HUES64 (cell line): ENCODE data around the gene RNF7.
A peak's percentile ranks its signal among the peaks of the same experiment; 100 is the strongest.

Experiments used
- H3K27ac ChIP-seq: 2 replicates; pipeline ENCODE4 v1.7.0; 2013; ENCODE audit warnings: low read depth, low read length, inconsistent platforms
- H3K27me3 ChIP-seq: 2 replicates; pipeline ENCODE4 v1.6.1; 2013; ENCODE audit warnings: mild to moderate bottlenecking, low read length; ENCODE audit not compliant: insufficient read depth
- H3K36me3 ChIP-seq: 2 replicates; pipeline ENCODE4 v1.6.1; 2013; ENCODE audit warnings: mild to moderate bottlenecking, low read length; ENCODE audit not compliant: insufficient read depth
- H3K4me1 ChIP-seq: 2 replicates; pipeline ENCODE4 v1.6.1; 2013; ENCODE audit warnings: mild to moderate bottlenecking, low read length, moderate library complexity; ENCODE audit not compliant: insufficient read depth
- H3K4me3 ChIP-seq: 2 replicates; pipeline ENCODE4 v1.5.1; 2013; ENCODE audit warnings: mild to moderate bottlenecking, low read length, moderate library complexity
- H3K9ac ChIP-seq: 2 replicates; pipeline ENCODE4 v1.6.1; 2013; ENCODE audit warnings: mild to moderate bottlenecking, low read depth, low read length
- H3K9me3 ChIP-seq: 2 replicates; pipeline ENCODE4 v1.6.1; 2013; ENCODE audit warnings: low read depth, low read length; ENCODE audit not compliant: insufficient read depth
- WGBS: fragments of 150-250, 120-280 bp; methylation state at CpG from one replicate; pipeline ENCODE4 v1.1.7; 2013; ENCODE audit warnings: missing lambda C conversion rate; 5-methylcytosine and 5-hydroxymethylcytosine counted together

The RNF7 gene

DNA sequence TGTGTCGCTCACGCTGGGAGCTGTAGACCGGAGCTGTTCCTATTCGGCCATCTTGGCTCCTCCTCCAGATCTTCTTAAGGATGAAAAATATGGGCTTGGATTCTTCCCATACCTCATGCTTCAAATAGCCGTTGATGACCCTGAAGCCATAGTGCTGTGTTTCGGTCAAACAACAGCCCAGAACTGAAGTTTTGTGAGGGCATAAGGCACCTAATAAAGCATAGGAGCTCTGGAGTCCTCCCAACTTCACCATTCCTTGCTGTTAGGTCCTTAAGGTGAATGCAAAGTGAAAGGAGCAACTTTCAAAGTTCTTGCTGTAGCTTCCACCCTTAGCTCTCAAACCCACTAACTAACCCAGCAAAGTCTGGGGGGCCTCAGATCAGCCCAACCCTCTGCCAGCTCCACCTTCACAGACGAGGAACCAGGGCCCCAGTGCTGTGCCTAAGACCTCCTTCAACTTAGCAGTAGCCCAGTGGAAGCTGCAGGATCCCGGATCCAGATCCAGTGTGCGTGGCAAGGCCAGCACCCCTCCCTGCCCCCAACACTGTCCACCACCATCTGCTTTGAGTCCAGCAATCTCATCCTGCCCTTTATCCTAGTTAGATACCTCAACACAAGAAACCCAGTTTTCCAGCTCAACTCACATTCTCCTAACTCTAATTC lies 25.1 kb downstream of the RNF7 start, which contains the start of gene GRK7:
TSS of gene GRK7 (plus strand) at position 321 of the 663 bp plus-strand sequence. CDS start 14,877 bp downstream, outside the sequence.
- Histone ChIP-seq H3K27ac (no peak within 1 kb of the TSS), H3K27me3 (0 out of 2 replicates have a peak, but pooled peaks cover 3% of the 10 kb centered on the region), H3K9me3 (peaks cover 8% of the 10 kb centered on the region; the same call in 1 of the 2 replicates), H3K36me3 (no peaks in the 10 kb centered on the region), H3K9ac (peak within 1 kb of the TSS; percentile 78; the same call in 1 of the 2 replicates), H3K4me3 (peak within 1 kb of the TSS; percentile 46), H3K4me1 (no peaks in the 10 kb centered on the region)
- WGBS, result 72% methylated on average over 9 of the region's 9 CpGs

DNA sequence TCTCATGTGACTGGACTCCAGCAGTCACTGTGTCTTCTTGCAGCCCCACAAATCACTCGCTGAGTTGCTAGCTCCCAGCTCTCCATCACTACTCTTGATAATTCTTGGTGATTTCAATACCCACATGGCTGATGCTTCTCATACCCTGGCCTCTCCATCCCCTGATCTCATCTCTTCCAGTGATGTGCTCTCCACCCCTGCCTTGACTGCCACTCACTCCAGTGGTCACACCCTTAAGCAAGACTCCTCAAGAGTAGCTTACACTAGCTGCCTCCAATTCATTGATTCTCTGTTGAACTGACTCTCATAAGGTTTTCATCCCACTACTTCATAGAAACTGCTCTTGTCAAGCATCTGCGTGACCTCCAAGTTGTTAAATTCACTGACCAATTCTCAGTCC lies 25.9 kb downstream of the RNF7 start:
- H3K36me3 ChIP-seq, result no peaks in the 10 kb centered on the region
- no peak overlapping the region for H3K27ac ChIP-seq
- 94% methylated on average over 2 of the region's 2 CpGs for WGBS

DNA sequence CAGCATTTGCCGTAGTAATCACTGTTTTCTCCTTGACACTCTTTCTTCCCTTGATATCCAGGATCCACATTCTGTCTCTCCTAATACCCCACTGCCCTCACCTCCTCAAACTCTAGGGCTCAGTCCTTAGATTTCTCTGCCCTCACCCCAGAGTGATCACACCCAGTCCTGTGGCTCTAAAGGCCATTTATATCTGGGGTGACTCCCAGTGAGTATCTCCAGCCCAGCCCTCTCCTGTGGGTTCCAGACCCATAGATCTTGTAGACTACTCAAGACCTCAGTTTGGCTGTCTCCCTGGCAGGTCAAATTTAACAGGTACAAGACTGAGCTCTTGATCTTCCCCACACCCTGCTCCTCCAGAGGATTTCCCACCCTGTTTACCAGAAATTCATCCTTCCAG lies 26.4 kb downstream of the RNF7 start:
- Histone ChIP-seq H3K27ac (no peak overlapping the region), H3K9ac (no peak overlapping the region), H3K27me3 (0 out of 2 replicates have a peak, but pooled peaks cover 3% of the 10 kb centered on the region), H3K36me3 (no peaks in the 10 kb centered on the region), H3K9me3 (peaks cover 8% of the 10 kb centered on the region; the same call in 1 of the 2 replicates), H3K4me1 (no peaks in the 10 kb centered on the region; the same call in 1 of the 2 replicates), H3K4me3 (no peak overlapping the region)
- WGBS, result 96% methylated on average over 1 of the region's 1 CpG

More for the DNA sequence above, 25.9 kb downstream of the RNF7 start:
- H3K9ac ChIP-seq, result no peak overlapping the region
- H3K4me3 ChIP-seq, result no peak overlapping the region
- H3K4me1 ChIP-seq, result no peaks in the 10 kb centered on the region; the same call in 1 of the 2 replicates
- H3K9me3 ChIP-seq, result peaks cover 8% of the 10 kb centered on the region; the same call in 1 of the 2 replicates
- H3K27me3 ChIP-seq, result 0 out of 2 replicates have a peak, but pooled peaks cover 3% of the 10 kb centered on the region

DNA sequence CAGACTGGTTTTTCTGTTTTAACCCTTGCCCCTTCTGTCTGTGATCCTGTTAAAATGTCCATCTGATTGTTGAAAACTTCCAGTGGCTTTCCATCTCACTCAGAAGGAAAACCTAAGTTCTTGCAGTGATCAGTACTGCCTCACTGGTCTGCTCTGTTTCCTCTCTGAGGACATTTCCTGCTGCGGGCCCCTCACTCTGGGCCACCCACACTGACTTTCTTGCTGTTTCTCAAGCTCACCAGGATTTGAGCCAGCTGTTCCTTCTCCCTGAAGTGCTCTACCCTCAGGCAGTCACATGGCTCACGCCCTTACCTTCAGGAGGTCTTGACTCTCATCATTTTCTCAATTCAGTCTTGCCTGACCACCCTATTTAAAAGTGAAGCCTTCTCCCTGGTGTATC lies 26.9 kb downstream of the RNF7 start:
- Histone ChIP-seq H3K27me3 (0 out of 2 replicates have a peak, but pooled peaks cover 3% of the 10 kb centered on the region), H3K27ac (no peak overlapping the region), H3K4me1 (no peaks in the 10 kb centered on the region; the same call in 1 of the 2 replicates), H3K4me3 (no peak overlapping the region), H3K9me3 (peaks cover 8% of the 10 kb centered on the region; the same call in 1 of the 2 replicates), H3K36me3 (no peaks in the 10 kb centered on the region), H3K9ac (no peak overlapping the region)
- WGBS, result 85% methylated on average over 2 of the region's 2 CpGs

DNA sequence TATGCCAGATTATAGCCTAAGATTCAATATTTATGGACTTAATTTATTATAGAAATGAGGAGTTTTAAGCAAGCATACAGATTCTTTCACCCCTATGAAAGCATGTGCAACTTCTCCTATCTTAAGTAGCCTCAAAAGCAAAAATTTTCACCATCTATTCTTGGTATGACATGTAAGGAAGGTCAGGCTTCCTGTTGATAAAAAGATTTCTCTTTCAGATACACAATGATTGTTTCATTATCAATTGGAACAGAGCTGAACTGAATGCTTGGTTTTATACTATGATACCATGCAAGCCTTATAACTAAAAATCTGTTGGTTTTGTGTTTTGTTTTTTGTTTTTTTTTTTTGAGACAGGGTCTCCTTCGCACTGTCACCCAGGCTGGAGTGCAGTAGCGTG lies 29.0 kb downstream of the RNF7 start:
- 97% methylated on average over 2 of the region's 2 CpGs for WGBS
- Histone ChIP-seq H3K36me3 (no peaks in the 10 kb centered on the region), H3K4me3 (no peak overlapping the region), H3K9ac (no peak overlapping the region), H3K27me3 (0 out of 2 replicates have a peak, but pooled peaks cover 3% of the 10 kb centered on the region), H3K4me1 (no peaks in the 10 kb centered on the region; the same call in 1 of the 2 replicates), H3K9me3 (peaks cover 8% of the 10 kb centered on the region; the same call in 1 of the 2 replicates), H3K27ac (no peak overlapping the region)

DNA sequence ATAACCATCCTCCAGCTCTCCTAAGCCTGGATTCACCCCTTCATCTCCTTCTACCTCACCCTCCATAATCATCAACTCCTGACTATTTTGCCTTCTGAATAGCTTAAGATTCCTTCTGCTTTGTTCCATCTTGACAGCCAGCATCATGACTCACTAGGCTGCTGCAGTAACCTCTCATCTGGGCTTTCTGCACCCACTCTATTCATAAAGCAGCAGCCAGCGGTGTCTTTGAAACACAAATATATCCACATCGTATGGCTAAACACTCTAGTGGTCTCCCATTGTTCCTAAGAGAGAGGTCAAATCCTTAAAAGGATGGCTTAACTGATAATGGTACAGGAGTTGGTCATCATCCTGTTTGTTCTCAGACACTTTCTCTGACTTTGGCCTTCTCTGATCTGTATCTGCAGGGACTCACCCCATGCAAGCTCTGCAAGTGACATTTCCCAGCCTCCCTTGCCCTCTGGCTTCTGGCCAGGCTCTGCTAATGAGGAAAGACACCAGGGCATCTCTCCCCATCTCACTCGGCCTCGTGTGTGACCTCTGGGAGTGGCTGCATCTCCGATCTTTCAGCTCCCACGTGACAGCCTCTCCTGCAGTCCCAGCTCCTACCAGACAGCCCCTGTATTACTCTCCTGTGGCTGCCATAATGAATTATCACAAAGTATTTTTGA lies 31.3 kb downstream of the RNF7 start:
- H3K4me1 ChIP-seq, result no peaks in the 10 kb centered on the region; the same call in 1 of the 2 replicates
- H3K4me3 ChIP-seq, result no peak overlapping the region
- 58% methylated on average over 6 of the region's 6 CpGs for WGBS
- no peak overlapping the region for H3K9ac ChIP-seq
- no peaks in the 10 kb centered on the region for H3K36me3 ChIP-seq
- no peak overlapping the region for H3K27ac ChIP-seq
- H3K27me3 ChIP-seq, result 0 out of 2 replicates have a peak, but pooled peaks cover under 1% of the 10 kb centered on the region
- H3K9me3 ChIP-seq, result no peaks in the 10 kb centered on the region

DNA sequence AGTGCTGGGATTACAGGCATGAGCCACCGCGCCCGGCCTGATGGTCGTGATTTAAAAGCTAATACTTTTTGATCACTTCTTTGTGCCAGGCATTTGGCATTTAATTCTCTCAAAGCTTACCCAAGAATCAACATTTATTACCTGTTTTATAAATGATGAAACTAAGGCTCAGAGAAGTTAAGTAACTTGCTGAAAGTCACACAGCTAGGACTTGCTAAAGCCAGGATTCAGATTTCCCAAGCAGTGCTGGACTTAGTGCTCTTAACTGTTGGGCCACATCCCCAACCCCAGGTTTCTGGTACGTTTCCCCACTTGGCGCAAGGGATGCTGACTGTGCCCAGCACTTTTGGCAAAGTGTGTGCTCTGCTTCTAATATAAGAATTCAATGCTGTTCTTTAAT lies 35.6 kb downstream of the RNF7 start:
- H3K27ac ChIP-seq, result no peak overlapping the region
- 99% methylated on average over 6 of the region's 6 CpGs for WGBS

DNA sequence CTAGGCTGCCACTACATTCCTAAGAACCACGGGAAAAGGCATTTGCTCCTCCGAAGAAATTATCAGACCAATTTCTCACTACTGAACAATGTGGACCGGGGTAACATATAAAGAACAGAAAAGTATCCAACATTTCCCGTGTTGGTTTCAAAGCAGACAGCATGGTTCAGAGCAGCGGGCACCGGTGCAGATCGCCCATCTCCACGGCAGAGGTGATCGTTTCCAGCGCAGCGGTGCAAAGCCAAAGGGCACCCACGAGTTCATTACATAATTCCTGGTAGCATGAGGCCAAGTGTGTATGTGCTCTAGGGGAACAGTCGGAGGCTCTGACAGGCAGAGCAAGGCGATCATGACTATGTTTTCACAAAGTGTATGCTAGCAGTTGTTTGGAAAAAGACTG lies 38.3 kb downstream of the RNF7 start:
- H3K36me3 ChIP-seq, result no peaks in the 10 kb centered on the region

More for the DNA sequence above, 35.6 kb downstream of the RNF7 start:
- H3K4me3 ChIP-seq, result no peak overlapping the region
- H3K36me3 ChIP-seq, result no peaks in the 10 kb centered on the region
- H3K4me1 ChIP-seq, result no peaks in the 10 kb centered on the region; the same call in 1 of the 2 replicates
- no peak overlapping the region for H3K9ac ChIP-seq
- H3K9me3 ChIP-seq, result no peaks in the 10 kb centered on the region
- H3K27me3 ChIP-seq, result no peaks in the 10 kb centered on the region

DNA sequence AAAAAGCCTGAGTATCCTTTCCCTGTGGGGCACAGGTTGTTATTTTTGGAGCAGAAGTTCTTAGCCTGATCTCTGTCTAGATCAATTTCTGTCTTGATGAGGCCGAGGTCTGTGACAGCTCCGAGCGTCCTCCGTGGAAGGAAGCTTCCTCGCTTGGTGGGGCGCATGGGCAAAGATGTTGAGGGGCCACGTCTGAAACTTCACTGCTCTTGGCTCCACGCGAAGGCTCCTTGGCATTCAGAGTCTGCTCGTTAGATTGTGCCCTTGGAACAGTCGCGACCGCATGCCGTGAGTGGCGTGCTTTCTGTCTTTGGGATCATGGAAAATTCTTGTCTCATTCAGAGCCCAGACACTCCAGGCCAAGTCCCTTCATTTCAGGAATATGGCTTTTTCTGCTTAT lies 38.8 kb downstream of the RNF7 start:
- no peak overlapping the region for H3K27ac ChIP-seq
- 92% methylated on average over 15 of the region's 15 CpGs for WGBS
- no peak overlapping the region for H3K9ac ChIP-seq
- H3K4me3 ChIP-seq, result no peak overlapping the region
- no peaks in the 10 kb centered on the region for H3K9me3 ChIP-seq
- no peaks in the 10 kb centered on the region for H3K36me3 ChIP-seq
- H3K27me3 ChIP-seq, result no peaks in the 10 kb centered on the region
- no peaks in the 10 kb centered on the region for H3K4me1 ChIP-seq

More for the DNA sequence above, 38.3 kb downstream of the RNF7 start:
- H3K4me1 ChIP-seq, result no peaks in the 10 kb centered on the region
- no peaks in the 10 kb centered on the region for H3K27me3 ChIP-seq
- H3K9ac ChIP-seq, result no peak overlapping the region
- H3K4me3 ChIP-seq, result no peak overlapping the region
- 93% methylated on average over 14 of the region's 14 CpGs for WGBS
- H3K27ac ChIP-seq, result no peak overlapping the region
- no peaks in the 10 kb centered on the region for H3K9me3 ChIP-seq

DNA sequence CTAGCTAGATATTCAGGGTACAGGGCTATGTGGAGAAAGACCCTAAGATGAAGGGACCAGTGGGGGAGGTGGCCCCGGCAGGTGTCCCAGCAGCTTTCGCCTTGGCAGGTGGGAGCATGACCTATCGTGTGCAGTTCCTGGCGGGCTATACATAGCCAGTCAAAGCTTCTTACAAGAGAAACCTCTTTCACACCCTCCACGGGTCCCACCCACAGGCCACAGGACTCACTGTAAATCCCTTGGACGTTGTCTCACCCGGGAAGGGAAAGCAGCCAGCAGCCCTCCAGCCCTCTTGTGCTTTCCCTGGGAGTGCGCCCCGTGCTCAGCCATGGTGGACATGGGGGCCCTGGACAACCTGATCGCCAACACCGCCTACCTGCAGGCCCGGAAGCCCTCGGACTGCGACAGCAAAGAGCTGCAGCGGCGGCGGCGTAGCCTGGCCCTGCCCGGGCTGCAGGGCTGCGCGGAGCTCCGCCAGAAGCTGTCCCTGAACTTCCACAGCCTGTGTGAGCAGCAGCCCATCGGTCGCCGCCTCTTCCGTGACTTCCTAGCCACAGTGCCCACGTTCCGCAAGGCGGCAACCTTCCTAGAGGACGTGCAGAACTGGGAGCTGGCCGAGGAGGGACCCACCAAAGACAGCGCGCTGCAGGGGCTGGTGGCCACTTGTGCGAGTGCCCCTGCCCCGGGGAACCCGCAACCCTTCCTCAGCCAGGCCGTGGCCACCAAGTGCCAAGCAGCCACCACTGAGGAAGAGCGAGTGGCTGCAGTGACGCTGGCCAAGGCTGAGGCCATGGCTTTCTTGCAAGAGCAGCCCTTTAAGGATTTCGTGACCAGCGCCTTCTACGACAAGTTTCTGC lies 40.1 kb downstream of the RNF7 start:
- no peak overlapping the region for H3K9ac ChIP-seq
- H3K9me3 ChIP-seq, result no peaks in the 10 kb centered on the region
- H3K27ac ChIP-seq, result no peak overlapping the region
- no peak overlapping the region for H3K4me3 ChIP-seq
- 93% methylated on average over 42 of the region's 42 CpGs for WGBS
- no peaks in the 10 kb centered on the region for H3K27me3 ChIP-seq
- no peaks in the 10 kb centered on the region for H3K36me3 ChIP-seq
- no peaks in the 10 kb centered on the region for H3K4me1 ChIP-seq
